Left lobe of liver (tissue), 2 donors: Measurements from ENCODE around the gene SYNPO. TPM values are rescaled to one million over a fixed set of nuclear protein-coding genes. Genes with fewer than 3 reads are reported as not detected.

ENCODE experiments used
- ATAC-seq: fragments of 200-7000 bp; cut with Tn5 transposase; one replicate; pipeline ENCODE4 v1.9.1; 2020; ENCODE audit warnings: mild to moderate bottlenecking, moderate library complexity
- DNase-seq: peaks from one replicate; pipeline ENCODE4 v3.0.0-alpha.2; 2020; ENCODE audit warnings: low spot score
- total RNA-seq: library from RNA; stranded (reverse); gene quantifications from one replicate; pipeline ENCODE4 v1.2.1, GENCODE V29; 2021
- donor health status: DM: no; HTN: no; CAD: no; lungs with moderate emphysema.
- donor health status: DM: no; HTN: yes; CAD: no.

Gene SYNPO
- total RNA-seq, 1 donor from 2014 or later = 51.7 TPM

- DNase-seq (no peak), ATAC-seq (no peak)
Measured at GRCh38 chr5:150623878-150624216, 16.6 kb upstream of the SYNPO start.

DNA sequence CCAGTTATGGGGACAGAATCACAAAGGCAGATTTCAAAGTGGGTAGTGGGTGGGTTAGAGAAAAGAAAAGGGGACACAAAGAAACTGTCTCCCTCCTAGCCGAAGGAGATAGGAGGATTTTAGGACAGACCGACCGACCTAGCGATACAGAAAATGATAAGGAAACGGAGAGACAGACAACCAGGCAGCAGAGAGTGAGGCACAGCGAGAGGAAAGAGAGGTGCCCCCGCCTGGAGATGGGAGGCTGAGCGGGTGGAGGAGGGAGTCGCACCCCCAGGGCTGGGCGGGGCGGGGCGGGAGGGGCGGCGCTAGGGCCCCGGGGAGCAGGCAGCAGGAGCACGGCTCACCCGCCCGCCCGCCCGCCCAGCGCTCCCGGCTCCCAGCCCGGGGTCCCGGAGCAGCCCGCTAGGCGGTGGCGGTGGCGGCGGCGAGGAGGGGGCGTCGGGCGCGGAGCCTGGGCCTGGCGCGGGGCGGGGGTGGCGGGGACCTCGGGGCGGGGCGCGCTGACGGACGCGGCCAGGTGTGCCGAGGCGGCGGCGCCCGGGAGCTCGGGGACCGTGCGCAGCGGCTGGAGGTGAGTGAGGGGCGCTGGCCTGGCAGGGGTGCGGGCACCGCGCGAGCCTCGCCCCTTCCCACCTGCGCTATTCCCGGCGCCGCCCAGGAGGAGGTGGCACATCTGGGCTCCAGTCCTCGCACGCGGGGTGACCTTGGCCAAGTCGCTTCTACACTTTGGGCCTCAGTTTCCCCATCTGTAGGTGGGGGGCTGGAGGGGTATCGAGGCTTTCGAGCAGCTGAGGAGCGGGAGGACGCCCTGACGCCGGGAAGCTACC lies 15.9 kb upstream of the SYNPO start:
- DNase-seq (no peak), ATAC-seq (peak; percentile 59)

- DNase-seq = peak; percentile 74
- ATAC-seq = peak; percentile 79
Measured at GRCh38 chr5:150625164-150625535, 15.3 kb upstream of the SYNPO start.

DNA sequence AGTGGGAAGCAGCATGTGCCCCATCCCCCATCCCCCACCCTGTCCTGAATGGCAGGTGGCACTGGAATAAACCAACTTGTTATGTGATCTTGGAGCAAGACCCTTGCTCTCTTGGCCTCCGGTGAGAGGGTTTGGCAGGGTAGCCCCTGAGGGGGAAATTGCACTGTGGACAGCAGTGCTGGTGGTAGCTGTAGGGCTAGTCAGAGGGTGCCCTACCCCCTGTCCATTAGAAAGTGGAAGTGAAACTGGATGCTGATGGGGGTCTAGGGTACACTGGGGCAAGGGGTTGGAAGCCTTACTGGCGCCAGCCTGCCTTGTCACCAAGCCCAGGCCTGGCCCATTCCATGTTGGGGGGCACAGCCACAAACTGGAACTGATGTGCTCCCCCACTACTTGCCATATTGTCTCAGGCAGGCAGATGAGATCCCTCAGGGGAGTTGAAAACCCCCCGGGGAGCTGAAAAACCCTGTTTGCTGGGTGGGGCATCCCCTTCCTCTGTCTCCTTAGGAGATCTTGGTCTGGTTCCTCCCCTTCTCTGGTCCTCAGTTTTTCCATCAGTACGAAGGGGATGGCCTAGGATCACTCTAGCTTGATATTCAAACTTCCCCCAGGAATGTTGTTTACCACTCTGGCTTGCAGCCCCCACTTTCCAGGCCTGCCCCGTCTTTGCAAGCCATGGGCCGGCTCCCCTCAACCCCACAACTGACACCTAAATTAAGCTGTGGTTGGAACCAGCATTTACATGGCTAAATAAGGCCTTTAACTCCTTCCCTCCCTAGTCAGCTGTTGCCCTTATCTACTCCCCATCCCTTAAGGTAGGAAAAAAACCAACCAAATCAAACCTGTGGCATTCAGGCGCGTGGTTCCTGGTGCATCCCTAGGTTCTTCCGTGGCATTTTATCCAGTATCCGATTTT lies 14.4 kb upstream of the SYNPO start:
- ATAC-seq (peak; percentile 5), DNase-seq (no peak)

DNA sequence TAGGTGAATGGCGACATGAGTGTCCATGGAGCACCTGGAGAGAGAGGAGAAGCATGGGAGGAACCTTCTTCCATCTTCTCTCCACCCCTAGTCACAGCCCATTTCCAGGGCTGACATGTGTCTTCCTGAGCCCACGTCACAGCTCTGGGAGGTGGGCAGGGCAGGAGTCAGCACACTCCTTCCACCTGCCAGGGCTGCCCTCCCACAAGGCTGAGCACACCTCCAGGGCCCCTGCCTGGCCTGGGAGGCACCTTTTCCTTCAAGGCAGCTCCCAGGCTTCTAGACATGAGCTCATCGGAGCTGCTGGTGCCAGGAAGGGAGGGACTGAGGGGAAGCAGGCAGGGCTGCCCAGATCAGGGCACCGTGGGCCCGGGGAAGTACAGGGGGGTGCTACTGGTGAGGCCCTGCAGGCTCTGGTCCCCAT lies 13.6 kb upstream of the SYNPO start:
- no peak for DNase-seq

GRCh38 chr5:150627731-150628545 lies 12.5 kb upstream of the SYNPO start:
- DNase-seq (no peak), ATAC-seq (no peak)

More for the DNA sequence above, 13.6 kb upstream of the SYNPO start:
- no peak for ATAC-seq

DNA sequence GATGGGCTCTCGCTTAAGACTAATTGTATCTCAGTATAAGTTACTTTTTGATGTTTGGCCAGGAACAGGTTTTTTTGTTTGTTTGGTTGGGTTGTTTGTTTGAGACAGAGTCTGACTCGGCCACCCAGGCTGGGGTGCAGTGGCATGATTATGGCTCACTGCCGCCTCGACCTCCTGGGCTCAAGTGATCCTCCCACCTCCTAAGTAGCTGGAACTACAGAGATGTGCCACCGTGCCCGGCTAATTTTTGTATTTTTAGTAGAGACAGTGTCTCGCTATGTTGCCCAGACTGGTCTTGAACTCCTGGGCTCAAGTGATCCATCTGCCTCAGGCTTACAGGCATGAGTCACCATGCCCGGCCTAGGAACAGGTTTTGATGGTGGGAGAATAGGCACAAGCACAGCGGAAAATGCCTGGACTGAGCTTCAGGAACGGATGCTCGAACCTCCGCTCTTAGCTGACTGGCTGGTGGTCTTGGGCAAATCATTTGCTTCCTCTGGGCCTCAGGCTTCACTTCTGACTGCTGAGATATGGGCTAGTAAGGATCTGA lies 11.4 kb upstream of the SYNPO start:
- ATAC-seq (no peak), DNase-seq (no peak)

GRCh38 chr5:150630016-150630415 lies 10.4 kb upstream of the SYNPO start:
- DNase-seq (no peak), ATAC-seq (no peak)

GRCh38 chr5:150630461-150631325 lies 9.8 kb upstream of the SYNPO start:
- peak; percentile 63 for ATAC-seq

DNA sequence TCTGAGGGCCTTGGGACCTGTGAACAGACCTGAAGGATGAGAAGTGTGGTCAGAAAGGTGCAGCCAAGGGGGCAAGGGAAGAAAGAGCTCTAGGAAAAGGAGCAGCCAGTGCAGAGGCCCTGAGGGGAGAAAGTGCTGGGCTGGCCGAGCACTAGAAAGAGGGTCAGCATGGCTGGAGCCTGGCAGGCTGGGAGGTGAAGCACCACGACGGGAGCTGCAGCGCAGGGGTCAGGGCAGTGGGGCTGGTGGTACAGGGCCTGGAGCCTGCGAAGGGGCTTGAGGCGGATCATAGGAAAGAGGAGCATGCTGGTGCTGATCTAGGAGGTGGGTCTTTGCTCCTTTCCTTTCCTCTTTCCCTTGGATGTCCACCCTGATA lies 9.1 kb upstream of the SYNPO start:
- ATAC-seq (no peak), DNase-seq (no peak)

More at GRCh38 chr5:150630461-150631325, 9.8 kb upstream of the SYNPO start:
- no peak for DNase-seq

GRCh38 chr5:150632305-150633160 lies 7.9 kb upstream of the SYNPO start:
- ATAC-seq = no peak
- no peak for DNase-seq

- no peak for DNase-seq
Measured at GRCh38 chr5:150633429-150633828, 7.0 kb upstream of the SYNPO start.

DNA sequence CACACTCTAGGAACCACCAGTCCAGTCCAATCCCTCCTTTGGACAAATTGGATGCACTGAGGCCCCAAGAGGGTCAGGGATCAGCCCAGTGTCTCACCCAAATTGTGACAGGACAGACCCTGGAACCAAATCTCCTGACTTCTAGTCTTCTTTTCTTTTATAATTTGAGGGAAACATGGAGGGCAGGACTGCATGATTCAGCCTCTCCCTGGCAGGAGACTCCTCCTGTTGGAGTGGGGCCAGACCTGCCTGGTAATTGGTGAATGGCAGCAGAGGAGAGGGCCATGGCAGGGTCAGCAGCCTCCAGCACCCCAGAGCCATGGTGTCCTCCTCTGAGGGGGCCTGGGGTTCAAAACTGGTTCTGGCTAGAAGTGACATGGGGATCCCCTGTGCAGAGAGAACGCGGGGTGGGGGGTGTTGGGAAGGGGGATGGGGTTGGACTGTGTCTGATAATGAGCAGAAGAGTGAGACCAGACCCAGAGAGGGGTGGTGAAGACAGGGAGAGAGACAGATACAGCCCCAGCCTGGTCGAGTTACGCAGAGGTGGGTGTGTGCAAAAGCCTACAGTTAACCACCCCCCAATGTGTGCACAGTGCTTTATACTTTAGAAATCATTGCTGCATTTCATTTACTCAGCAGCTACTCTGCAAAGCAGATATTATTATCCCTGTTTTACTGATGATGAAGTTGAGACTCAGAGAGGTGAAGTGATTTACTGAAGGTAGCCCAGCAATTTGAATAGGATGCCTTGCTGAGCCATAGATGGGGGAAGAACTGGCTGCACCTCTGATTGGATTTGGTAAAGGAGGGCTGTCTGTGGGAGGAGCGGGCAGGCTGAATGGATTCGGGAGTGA lies 3.8 kb upstream of the SYNPO start:
- DNase-seq = no peak
- ATAC-seq = no peak

More at GRCh38 chr5:150633429-150633828, 7.0 kb upstream of the SYNPO start:
- no peak for ATAC-seq

- no peak for ATAC-seq
Measured at GRCh38 chr5:150637245-150638052, 3.0 kb upstream of the SYNPO start.

GRCh38 chr5:150638053-150638444 lies 2.4 kb upstream of the SYNPO start:
- DNase-seq = no peak
- ATAC-seq = no peak

More at GRCh38 chr5:150637245-150638052, 3.0 kb upstream of the SYNPO start:
- no peak for DNase-seq

- ATAC-seq = peak; percentile 69
- peak; percentile 75 for DNase-seq
Measured at GRCh38 chr5:150638488-150639376, 1.7 kb upstream of the SYNPO start.
